ENCODE data around the gene CD83.
"Not testable (repeated sequence)": the region's sequence is repeated elsewhere in the genome, so short reads cannot be mapped to it uniquely, and the experiment has no call there.

CD83 gene

DNA sequence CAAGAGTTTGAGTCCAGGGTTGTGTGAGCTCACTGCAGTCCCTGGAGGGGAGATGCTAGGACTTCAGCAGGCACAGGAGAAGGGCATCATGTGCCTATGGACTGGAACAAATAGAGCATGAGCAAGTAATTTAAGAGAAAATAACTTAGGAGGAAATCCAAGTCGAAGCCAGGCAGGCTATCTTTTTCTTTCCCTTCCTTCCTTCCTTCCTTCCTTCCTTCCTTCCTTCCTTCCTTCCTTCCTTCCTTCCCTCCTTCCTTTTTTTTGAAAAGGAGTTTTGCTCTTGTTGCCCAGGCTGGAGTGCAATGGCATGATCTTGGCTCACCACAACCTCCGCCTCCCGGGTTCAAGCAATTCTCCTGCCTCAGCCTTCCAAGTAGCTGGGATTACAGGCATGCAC lies 33.7 kb downstream of the CD83 start:
- not testable (repeated sequence) for DNase-seq

DNA sequence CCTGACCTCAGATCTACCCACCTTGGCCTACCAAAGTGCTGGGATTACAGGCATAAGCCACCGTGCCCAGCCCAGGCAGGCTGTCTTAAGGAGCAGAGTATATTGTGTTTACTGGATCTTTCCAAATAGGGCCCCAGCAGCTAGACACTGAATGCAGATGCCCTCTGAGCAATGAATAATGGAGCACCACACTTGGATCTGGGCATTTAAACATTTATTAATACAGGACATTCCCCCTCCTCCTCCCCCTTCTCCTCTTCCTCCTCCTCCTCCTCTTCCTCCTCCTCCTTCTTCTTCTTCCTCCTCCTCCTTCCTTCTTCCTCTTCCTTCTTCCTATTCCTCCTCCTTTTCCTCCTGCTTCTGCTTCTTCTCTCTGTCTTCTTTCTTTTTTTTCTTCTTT lies 34.2 kb downstream of the CD83 start:
- no peak for DNase-seq

DNA sequence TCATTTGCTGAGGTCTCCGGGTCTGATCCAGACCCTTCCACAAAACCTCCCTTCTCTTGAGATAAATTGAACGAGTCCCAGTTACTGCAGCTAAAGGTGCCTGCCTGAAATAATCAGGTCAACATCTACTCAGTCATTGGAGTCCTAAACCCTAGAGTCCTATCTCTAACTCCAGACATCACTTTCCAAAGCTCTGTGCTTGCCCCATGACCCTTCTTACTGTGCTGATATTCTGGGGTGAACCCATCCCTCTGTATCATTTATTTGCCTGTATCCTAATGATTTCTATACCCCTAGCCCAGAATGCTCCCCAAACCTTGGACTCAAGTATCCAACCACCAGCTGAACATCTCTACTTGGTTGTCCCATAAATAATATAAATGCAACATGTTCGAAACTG lies 35.7 kb downstream of the CD83 start:
- DNase-seq, result no peak

DNA sequence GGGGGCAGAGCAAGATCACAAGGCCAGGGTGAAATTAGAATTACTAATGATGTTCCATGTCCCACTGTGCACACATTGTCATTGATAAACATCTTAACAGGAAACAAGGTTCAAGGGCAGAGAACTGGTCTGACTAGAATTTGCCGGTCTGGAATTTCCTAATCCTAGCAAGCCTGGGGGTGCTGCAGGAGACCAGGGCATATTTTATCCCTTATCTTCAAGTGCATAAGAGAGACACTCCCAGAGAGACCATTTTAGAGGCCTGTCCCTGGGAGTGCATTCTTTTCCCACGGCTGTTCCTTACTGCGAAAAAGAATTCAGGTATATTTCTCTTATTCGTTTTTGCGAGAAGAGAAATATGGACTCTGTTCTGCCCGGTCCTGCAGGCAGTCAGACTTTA lies 41.5 kb downstream of the CD83 start:
- DNase-seq, result no peak

DNA sequence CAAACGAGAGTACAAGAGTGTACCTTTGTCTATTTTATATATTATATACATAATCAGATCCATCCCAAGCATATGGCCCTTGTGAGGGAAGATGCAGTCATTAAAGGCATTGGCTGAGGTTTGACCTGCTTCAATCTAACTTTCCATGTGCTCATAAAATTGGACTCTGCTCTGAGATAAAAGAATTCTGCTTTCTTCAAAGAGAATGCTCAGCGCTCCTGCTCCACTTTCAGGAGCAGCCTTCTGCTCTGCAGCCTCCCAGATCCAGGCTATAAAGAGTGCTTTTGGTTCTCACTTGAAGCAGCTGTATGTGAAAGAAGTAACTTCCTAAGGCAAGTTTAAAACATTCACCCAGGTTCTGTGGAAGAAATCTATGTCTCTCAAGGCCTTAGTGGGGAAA lies 45.3 kb downstream of the CD83 start:
- DNase-seq, result no peak

DNA sequence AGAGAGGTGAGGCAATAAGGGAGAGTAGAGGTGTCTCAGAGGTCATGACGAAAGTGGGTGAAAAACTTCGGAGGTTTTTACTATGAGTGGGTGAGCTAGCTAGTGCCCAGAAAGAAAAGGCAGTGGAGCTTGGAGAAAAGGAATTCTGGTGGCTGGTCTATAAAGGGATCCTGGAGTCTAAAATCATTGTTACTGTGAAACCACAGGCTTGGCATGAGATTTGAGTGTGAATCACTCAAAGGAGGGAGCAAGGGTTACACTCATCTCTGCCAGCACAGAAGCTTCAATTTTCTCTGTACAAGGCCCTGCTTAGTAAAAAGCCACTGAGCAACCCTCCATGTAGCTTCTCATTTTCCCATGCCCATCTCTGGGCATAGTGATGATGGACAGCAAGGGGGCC lies 47.5 kb downstream of the CD83 start:
- no peak for DNase-seq

DNA sequence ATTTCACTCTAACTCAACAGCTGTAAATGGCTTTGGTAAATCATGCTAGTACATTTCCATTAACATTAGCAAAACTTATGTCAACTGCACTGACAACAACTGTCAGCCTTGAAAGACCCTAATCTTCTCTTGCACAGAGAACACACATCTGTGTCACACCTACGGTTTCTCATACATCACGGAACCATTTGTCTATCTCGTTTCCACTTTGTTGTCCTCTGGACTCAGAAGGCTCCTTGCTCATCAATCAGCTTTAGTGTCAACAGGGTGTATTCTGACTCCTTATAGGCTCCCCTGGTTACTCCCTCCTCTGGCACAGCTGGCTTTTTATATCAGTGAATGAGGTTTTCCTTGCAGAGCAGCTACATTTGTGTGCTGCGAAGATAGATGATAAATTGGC lies 49.3 kb downstream of the CD83 start:
- no peak for DNase-seq

DNA sequence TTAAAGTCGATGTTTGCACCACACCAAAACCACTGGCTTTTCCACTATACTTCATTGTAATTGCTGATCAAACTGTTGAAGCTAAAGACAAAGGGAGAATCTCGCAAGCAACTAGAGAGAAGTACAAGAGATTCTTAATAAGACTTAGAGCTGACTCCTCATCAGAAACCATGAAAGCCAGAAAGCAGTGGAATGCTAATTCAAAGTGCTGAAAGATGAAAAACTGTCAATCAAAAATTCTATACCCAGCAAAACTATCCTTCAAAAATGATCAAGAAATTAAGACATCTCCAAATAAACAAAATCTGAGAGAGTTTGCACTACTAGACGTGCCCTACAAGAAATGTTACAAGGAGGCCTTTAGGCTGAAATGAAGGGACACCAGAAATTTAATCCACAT lies 52.6 kb downstream of the CD83 start:
- no peak for DNase-seq

DNA sequence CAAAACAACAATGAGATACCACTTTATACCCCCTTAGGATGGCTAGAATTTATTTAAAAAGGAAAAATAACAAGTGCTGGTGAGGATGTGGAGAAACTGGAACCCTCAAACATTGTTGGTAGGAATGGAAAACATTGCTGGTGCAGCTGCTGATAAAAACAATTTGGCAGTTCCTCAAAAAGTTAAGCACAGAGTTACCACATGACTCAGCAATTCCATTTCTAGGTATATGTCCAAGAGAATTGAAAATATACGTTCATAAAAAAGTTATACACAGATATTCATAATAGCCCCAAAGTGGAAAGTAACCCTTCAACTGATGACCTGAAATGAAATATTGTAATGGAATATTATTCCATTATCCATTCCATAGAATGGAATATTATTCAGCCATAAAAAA lies 55.0 kb downstream of the CD83 start:
- DNase-seq, result no peak

DNA sequence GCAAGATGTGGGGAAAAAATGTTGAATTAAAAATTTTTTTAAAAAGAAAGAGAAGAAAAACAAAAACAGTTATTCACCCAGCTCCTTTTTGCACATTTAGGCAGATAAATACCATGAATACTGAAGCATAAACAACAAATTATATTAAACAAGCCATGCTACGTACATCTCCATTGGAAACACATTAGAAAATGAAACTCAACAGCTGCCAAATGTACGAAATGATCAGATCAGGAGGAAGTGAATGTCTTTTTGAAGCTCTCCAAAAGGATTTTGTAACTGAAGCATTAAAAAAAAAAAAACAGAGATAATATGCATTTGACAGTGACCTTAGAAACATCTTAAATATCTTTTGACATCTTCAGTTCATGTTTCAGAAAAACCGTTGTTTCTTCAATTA lies 56.7 kb downstream of the CD83 start:
- peak; percentile 38 for DNase-seq

DNA sequence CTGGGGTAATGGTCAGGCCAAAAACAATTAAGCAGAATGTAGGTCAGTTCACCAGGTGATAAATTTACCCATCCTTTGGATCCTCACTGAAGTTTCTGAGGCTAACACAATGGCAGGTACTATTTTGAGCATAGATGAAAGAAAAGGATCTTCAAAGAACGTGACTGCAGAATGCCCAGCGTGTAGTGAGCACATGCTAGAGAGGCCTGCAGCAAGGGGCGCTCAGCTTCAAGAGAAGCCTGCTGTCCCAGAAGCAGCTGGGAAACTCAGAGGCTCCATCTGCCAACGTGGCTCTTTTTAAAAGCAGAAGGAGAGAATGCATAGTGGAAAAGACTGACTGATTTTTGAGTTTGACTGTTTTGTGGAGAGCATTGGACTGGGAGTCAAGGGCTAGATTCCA lies 57.4 kb downstream of the CD83 start:
- DNase-seq, result no peak

DNA sequence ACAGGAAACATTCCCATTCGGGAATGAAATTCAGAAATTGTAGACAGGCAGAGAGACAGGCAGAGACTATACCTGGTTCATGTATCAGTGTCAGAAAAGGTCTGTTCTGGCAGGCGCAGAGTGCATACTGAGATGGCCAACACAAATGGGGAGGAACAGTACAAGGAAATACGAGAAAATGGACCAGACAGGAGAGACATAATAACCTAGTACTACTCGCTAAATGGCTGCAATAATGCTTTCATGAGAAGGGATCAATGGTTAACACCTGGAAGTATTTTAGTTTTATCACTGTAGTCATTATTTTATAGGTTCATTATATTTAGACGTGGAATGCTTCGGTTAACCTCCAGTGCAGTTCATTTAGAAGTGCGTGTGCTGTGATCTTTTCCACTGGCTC lies 58.9 kb downstream of the CD83 start:
- DNase-seq, result no peak

DNA sequence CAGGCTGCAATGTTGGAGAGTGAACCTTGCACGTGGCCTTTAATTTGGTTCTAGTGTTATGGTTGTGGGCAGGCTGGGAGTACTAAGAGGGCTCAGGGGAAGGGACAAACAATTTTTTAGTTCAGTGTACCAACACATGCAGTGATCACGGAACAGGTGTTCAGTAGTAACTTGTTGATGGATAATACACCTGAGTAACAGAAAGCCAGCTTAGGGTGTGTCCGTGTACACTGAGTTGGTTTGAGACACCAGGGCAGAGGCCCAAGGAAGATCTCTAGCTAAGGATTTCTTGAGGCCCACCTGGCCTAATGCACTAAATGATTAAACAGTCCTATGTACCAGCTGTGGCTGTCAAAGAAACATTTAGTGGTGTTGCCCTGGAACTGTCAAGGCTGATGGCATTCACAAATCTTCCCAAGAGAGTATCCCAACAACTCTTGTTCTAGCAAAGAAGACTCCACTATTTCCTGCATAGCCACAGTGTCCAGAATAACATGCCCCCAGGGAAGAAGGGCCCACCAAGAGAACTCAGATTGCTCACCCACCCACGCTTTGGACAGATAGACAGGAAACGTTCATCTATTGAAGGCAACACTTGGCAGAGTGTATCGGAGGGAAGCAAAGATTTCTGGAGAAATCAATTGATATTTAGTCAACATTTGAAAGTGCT lies 60.0 kb downstream of the CD83 start:
- no peak for DNase-seq

DNA sequence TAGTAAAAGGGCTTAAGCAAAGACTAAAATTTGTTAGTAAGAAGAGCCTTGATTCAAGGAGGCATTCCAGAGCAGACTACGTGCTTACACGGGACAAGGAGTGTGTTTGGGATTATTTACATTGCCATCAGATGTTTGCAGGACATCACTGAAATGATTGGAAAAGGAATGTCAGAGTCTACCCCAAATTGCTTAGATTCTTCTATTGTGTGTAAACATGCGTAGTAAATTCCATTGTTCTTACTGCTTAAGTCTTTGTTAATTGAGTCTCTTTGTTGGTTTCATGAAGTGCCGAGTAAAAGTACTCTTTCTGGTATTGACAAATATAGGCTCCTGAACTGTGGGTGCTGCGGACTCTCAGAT lies 60.5 kb downstream of the CD83 start:
- no peak for DNase-seq

DNA sequence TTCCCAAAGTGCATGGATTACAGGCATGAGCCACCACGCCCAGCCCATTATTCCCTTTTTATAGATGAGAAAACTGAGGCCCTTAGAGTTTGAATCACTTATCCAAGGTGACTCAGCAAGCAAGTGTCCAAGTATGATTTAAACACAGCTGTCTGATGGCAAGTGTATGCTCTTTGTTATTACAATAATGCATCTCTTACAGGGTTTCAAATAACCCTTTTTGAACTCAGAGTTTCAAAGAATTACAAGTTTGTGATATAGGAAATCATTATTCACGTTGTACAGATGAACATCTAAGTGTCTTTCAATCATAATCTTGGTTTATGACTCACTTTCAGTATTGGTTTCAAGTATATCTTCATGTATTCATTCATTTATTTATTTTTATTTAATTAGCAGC lies 63.0 kb downstream of the CD83 start:
- DNase-seq, result no peak

DNA sequence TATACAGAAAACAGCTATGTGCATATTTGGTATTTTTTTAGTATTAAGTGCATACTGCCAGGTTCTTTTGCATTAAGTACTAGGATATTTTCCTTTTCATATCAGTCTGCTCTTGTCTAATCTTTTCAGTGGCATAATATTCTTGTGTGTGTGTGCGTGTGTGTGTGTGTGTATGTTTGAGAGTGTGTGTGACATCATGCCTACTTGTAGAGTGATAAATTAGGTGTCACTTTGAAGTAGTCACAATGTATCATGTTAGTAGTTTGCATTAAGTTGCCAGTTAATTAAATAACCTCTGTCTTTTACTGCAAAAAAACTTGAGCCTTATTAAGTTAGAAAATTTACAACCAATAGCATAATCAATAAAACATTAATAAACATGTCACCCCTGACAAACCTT lies 65.3 kb downstream of the CD83 start:
- DNase-seq, result no peak

All from inflammatory macrophage treated with lipopolysaccharide for 4 hours (primary cell).